Esophagus squamous epithelium (tissue), 4 donors: ENCODE measurements around the gene NDUFA9.

Experiments
- CTCF ChIP-seq, 6 experiments: fragments of 450-650 bp in 4 of 6; fragments of 200-600 bp in 2 of 6; sonication (generic) in 2 of 6; IDR thresholded peaks; one replicate each; pipeline ENCODE4 v1.5.1; 2016 to 2019; ENCODE audit warnings: antibody characterized with exemption in 6 of 6, mild to moderate bottlenecking in 4 of 6, moderate library complexity in 4 of 6
- POLR2A ChIP-seq, 4 donors: fragments of 450-650 bp; IDR thresholded peaks; one replicate each; pipeline ENCODE4 v1.6.1; 2017; ENCODE audit warnings: antibody characterized with exemption in 4 of 4, mild to moderate bottlenecking in 4 of 4, moderate library complexity in 3 of 4

- no peak for TF ChIP-seq CTCF (IDR thresholded peaks at IDR 0.05)
- no peak for TF ChIP-seq POLR2A (IDR thresholded peaks at IDR 0.05)
These were observed 45.0 kb upstream of the NDUFA9 start for GRCh38 chr12:4603946-4604345.
